Pancreas (tissue), 10 donors: ENCODE results near the gene CFAP46. TPM values are rescaled to one million over a fixed set of nuclear protein-coding genes. Genes with fewer than 3 reads are reported as not detected.
"Not testable (repeated sequence)": the region's sequence is repeated elsewhere in the genome, so short reads cannot be mapped to it uniquely, and the experiment has no call there.

ENCODE experiments used
- ATAC-seq, 4 donors: fragments of 200-7000 bp; cut with Tn5 transposase; one replicate each; pipeline versions ENCODE4 v1.8.0 to v1.9.1; 2020; ENCODE audit warnings: mild to moderate bottlenecking in 4 of 4, moderate library complexity in 4 of 4
- DNase-seq, 6 donors: peaks; one replicate each; pipeline ENCODE4 v3.0.0-alpha.2; 2020
- FAIRE-seq: peaks from 2 replicates; lab custom pipeline; 2012; peaks lifted over from hg19 to GRCh38; lab: Jason Lieb, UNC
- H3K27ac ChIP-seq, 4 donors: fragments of 200-600 bp; sonication (generic); 1 replicate in 3 of 4; 2 replicates in 1 of 4; pipeline versions ENCODE4 v1.5.0 to v1.8.0; 2020
- H3K27me3 ChIP-seq, 4 donors: fragments of 200-600 bp; one replicate each; pipeline ENCODE4 v1.8.0; 2021
- H3K36me3 ChIP-seq, 3 donors: fragments of 200-600 bp; sonication (generic) in 1 of 3; one replicate each; pipeline versions ENCODE4 v1.5.0 to v1.8.0; 2020 to 2021
- H3K4me1 ChIP-seq, 3 donors: fragments of 200-600 bp; one replicate each; pipeline ENCODE4 v1.8.0; 2021
- H3K4me3 ChIP-seq, 4 donors: fragments of 200-600 bp; sonication (generic) in 2 of 4; one replicate each; pipeline versions ENCODE4 v1.5.0 to v1.8.0; 2020 to 2021
- H3K9me3 ChIP-seq, 4 donors: fragments of 200-600 bp; one replicate each; pipeline ENCODE4 v1.8.0; 2021
- CTCF ChIP-seq, 4 donors: fragments of 200-600 bp; sonication (generic) in 3 of 4; IDR thresholded peaks; one replicate each; pipeline versions ENCODE4 v1.5.0 to v1.8.0; 2021; ENCODE audit warnings: antibody characterized with exemption in 4 of 4
- WGBS, 2 donors: extraction: QIAGEN DNeasy Blood & Tissue Kit; methylation state at CpG; one replicate each; pipeline ENCODE4 v1.1.7; 2013; 5-methylcytosine and 5-hydroxymethylcytosine counted together
- intact Hi-C, 3 donors: fragments of 100-400 bp; cut with DNase I; formaldehyde crosslinking; loops; one replicate each; pipeline versions ENCODE4 v1.11.1 to v1.14.2; 2022
- polyA plus RNA-seq, 2 donors: library from polyadenylated mRNA; stranded (reverse); fragments of 200-250 nt; gene quantifications; one replicate each; pipeline ENCODE4 v1.2.3, GENCODE V29; 2013
- total RNA-seq, 6 donors: library from RNA; stranded (reverse); fragmentation: NEBNext Ultra II Directional in 4 of 6; extraction: Animal tissue kit (Norgen Biotek cat#: 25700) in 4 of 6; gene quantifications; one replicate each; pipeline versions ENCODE4 v1.2.1 to v1.2.4, GENCODE V29; 2021 to 2023
- donor health status: healthy with polysubstance abuse.
- donor health status: DM: no; HTN: no; CAD: no; lungs with moderate emphysema.
- donor health status: DM: no; HTN: no; CAD: no.
- donor health status: control.
- donor health status: control.
- donor health status: Bipolar disorder and iron deficiency.
- donor health status: DM: yes; HTN: yes; CAD: no.
- donor health status: DM: no; HTN: no; CAD: no.
- donor health status: DM: no; HTN: no; CAD: no.
- donor health status: DM: yes; HTN: yes; CAD: no.

The CFAP46 gene
- total and polyA plus RNA-seq, 8 donors: 0.39 to 1.6 (median 1.0) TPM

- TF ChIP-seq CTCF (IDR thresholded peaks at IDR 0.05): no peak
- FAIRE-seq (no peak), ATAC-seq (no peak), DNase-seq (peak in 2 of 6 donors; percentile 39)
- no peak overlapping the region for H3K4me3 ChIP-seq
- no peaks in the 10 kb centered on the region for H3K4me1 ChIP-seq
- H3K27me3 ChIP-seq: no peaks in the 10 kb centered on the region
- WGBS, 2 donors: 79 to 86% methylated on average over 21 of the region's 21 CpGs
- H3K36me3 ChIP-seq: no peaks in the 10 kb centered on the region
- intact Hi-C loops: no loop called here
- no peaks in the 10 kb centered on the region for H3K9me3 ChIP-seq
- H3K27ac ChIP-seq: no peak overlapping the region
These were observed 144.0 kb downstream of the CFAP46 start for GRCh38 chr10:132798403-132798802.

GRCh38 chr10:132797986-132798385 lies 144.4 kb downstream of the CFAP46 start:
- intact Hi-C loops, H3K27ac ChIP-seq, H3K36me3 ChIP-seq, ATAC-seq, H3K27me3 ChIP-seq, H3K4me3 ChIP-seq, H3K4me1 ChIP-seq, H3K9me3 ChIP-seq, FAIRE-seq: not testable (repeated sequence)
- DNase-seq: peak in 2 of 6 donors; percentile 36 to 50
- 80 to 91% methylated on average over 22 to 26 of the region's 32 CpGs for WGBS, 2 donors

- FAIRE-seq (no peak), ATAC-seq (no peak), DNase-seq (peak in 2 of 6 donors; percentile 6 to 43)
- H3K4me3 ChIP-seq: no peak overlapping the region
- intact Hi-C loops: no loop called here
- WGBS, 2 donors: 56 to 59% methylated on average over 21 of the region's 21 CpGs
- no peaks in the 10 kb centered on the region for H3K36me3 ChIP-seq
- no peaks in the 10 kb centered on the region for H3K27me3 ChIP-seq
- TF ChIP-seq CTCF (IDR thresholded peaks at IDR 0.05): no peak
- no peaks in the 10 kb centered on the region for H3K4me1 ChIP-seq
- H3K27ac ChIP-seq: no peak overlapping the region
- no peaks in the 10 kb centered on the region for H3K9me3 ChIP-seq
These were observed 145.5 kb downstream of the CFAP46 start for GRCh38 chr10:132796846-132797245.

GRCh38 chr10:132793871-132794849 lies 148.2 kb downstream of the CFAP46 start:
- FAIRE-seq (no peak), ATAC-seq (peak in 2 of 4 donors; percentile 33 to 44), DNase-seq (peak in 1 of 6 donors; percentile 67)
- 58 to 67% methylated on average over 55 to 57 of the region's 57 CpGs for WGBS, 2 donors
- H3K4me1 ChIP-seq: no peaks in the 10 kb centered on the region
- no peak overlapping the region for H3K27ac ChIP-seq
- TF ChIP-seq CTCF (IDR thresholded peaks at IDR 0.05): no peak
- no peaks in the 10 kb centered on the region for H3K9me3 ChIP-seq
- H3K36me3 ChIP-seq: no peaks in the 10 kb centered on the region
- peaks cover 0 to 1% (median 0%) of the 10 kb centered on the region in 4 donors for H3K27me3 ChIP-seq
- H3K4me3 ChIP-seq: no peak overlapping the region
- intact Hi-C loops: no loop called here

GRCh38 chr10:132793213-132793612 lies 149.2 kb downstream of the CFAP46 start:
- intact Hi-C loops: no loop called here
- Histone ChIP-seq H3K27ac (no peak overlapping the region), H3K36me3 (no peaks in the 10 kb centered on the region), H3K4me1 (no peaks in the 10 kb centered on the region), H3K9me3 (no peaks in the 10 kb centered on the region), H3K27me3 (peaks cover 0 to 9% (median 2%) of the 10 kb centered on the region in 4 donors), H3K4me3 (no peak overlapping the region)
- DNase-seq (no peak), FAIRE-seq (no peak), ATAC-seq (no peak)
- TF ChIP-seq CTCF (IDR thresholded peaks at IDR 0.05): no peak
- 82 to 86% methylated on average over 9 of the region's 9 CpGs for WGBS, 2 donors
